Loucy (cell line): ENCODE measurements around the gene AK2.

ENCODE experiments used
- H2AFZ ChIP-seq: fragments of 200-600 bp; sonication (generic); 2 replicates; pipeline ENCODE4 v1.6.0; 2016; ENCODE audit warnings: antibody characterized with exemption, mild to moderate bottlenecking, low read length, moderate library complexity
- H3F3A ChIP-seq: fragments of 200-600 bp; 2 replicates; pipeline ENCODE4 v1.6.0; 2016; ENCODE audit warnings: antibody characterized with exemption, low read depth, mild to moderate bottlenecking
- H3K27me3 ChIP-seq: fragments of 200-600 bp; sonication (generic); 2 replicates; pipeline ENCODE4 v1.6.1; 2014; ENCODE audit warnings: low read length, mild to moderate bottlenecking; ENCODE audit not compliant: insufficient read depth, poor library complexity, severe bottlenecking
- H3K36me3 ChIP-seq: fragments of 200-600 bp; sonication (generic); 2 replicates; pipeline ENCODE4 v1.6.1; 2016; ENCODE audit warnings: low read length; ENCODE audit not compliant: insufficient read depth
- H3K4me1 ChIP-seq: fragments of 200-600 bp; sonication (generic); 2 replicates; pipeline ENCODE4 v1.5.1; 2014; ENCODE audit warnings: low read length, mild to moderate bottlenecking; ENCODE audit not compliant: insufficient read depth, poor library complexity, severe bottlenecking
- H3K4me2 ChIP-seq: fragments of 200-600 bp; sonication (generic); 2 replicates; pipeline ENCODE4 v1.6.0; 2014; ENCODE audit warnings: antibody characterized with exemption, low read length, low read depth, mild to moderate bottlenecking; ENCODE audit not compliant: poor library complexity, severe bottlenecking
- H3K4me3 ChIP-seq: fragments of 200-600 bp; sonication (generic); 2 replicates; pipeline ENCODE4 v1.5.1; 2014; ENCODE audit warnings: low read length, mild to moderate bottlenecking, mixed read lengths; ENCODE audit not compliant: poor library complexity, severe bottlenecking
- H3K79me2 ChIP-seq: fragments of 200-600 bp; sonication (generic); 2 replicates; pipeline ENCODE4 v1.6.1; 2014; ENCODE audit warnings: low read length; ENCODE audit not compliant: insufficient read depth
- H3K9ac ChIP-seq: fragments of 200-600 bp; sonication (generic); 2 replicates; pipeline ENCODE4 v1.6.0; 2014; ENCODE audit warnings: mild to moderate bottlenecking, low read depth, low read length, moderate library complexity; ENCODE audit not compliant: poor library complexity, severe bottlenecking
- H3K9me2 ChIP-seq: fragments of 200-600 bp; sonication (generic); replicated peaks from 2 replicates; pipeline ENCODE4 v1.6.1; 2016; ENCODE audit warnings: low read depth, low read length, mixed read lengths
- H3K9me3 ChIP-seq: fragments of 200-600 bp; sonication (generic); 2 replicates; pipeline ENCODE4 v1.6.1; 2014; ENCODE audit warnings: mild to moderate bottlenecking, antibody characterized with exemption, low read length, low read depth; ENCODE audit not compliant: insufficient read depth
- H4K20me1 ChIP-seq: fragments of 200-600 bp; sonication (generic); 2 replicates; pipeline ENCODE4 v1.6.0; 2014; ENCODE audit warnings: antibody characterized with exemption, low read length, mild to moderate bottlenecking; ENCODE audit not compliant: insufficient read depth, poor library complexity, severe bottlenecking
- EZH2phosphoT487 ChIP-seq: fragments of 200-600 bp; IDR thresholded peaks from 2 replicates; pipeline ENCODE4 v1.6.1; 2018; ENCODE audit warnings: antibody characterized with exemption, mild to moderate bottlenecking, moderate library complexity, borderline replicate concordance
- TF ChIP-seq, protein P1 (sequence below): fragments of 200-600 bp; sonication (generic); conservative IDR thresholded peaks from 2 replicates; pipeline ENCODE4 v1.5.1; 2014; ENCODE audit warnings: mild to moderate bottlenecking, antibody characterized with exemption, low read length

The AK2 gene

DNA sequence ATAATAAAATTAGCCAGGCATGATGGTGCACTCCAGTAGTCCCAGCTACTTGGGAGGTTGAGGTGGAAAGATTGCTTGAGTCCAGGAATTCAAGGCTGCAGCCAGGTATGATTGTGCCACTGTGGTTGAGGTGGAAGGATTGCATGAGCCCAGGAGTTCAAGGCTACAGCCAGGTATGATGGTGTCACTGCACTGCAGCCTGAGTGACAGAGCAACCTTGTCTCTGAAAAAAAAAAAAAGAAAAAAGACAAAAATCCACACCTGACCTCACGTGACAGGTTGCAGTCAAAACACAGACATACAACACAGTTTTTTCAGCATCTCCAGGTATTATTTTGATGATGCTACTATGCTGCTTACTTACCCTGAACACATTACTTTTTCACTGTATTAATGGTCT is 4.3 kb upstream of the AK2 start:
- Histone ChIP-seq H3K4me1 (peaks cover 22% of the 10 kb centered on the region), H3K27me3 (no peaks in the 10 kb centered on the region), H3K4me2 (no peak overlapping the region), H3K36me3 (no peaks in the 10 kb centered on the region), H2AFZ (no peak overlapping the region), H3K79me2 (peaks cover 7% of the 10 kb centered on the region), H3K9me3 (no peaks in the 10 kb centered on the region), H4K20me1 (peaks cover 5% of the 10 kb centered on the region), H3K9ac (no peak overlapping the region), H3F3A (no peaks in the 10 kb centered on the region), H3K4me3 (no peak overlapping the region), H3K9me2 (no peaks in the 10 kb centered on the region)
- no peak for TF ChIP-seq EZH2phosphoT487
- TF ChIP-seq, protein P1, sequence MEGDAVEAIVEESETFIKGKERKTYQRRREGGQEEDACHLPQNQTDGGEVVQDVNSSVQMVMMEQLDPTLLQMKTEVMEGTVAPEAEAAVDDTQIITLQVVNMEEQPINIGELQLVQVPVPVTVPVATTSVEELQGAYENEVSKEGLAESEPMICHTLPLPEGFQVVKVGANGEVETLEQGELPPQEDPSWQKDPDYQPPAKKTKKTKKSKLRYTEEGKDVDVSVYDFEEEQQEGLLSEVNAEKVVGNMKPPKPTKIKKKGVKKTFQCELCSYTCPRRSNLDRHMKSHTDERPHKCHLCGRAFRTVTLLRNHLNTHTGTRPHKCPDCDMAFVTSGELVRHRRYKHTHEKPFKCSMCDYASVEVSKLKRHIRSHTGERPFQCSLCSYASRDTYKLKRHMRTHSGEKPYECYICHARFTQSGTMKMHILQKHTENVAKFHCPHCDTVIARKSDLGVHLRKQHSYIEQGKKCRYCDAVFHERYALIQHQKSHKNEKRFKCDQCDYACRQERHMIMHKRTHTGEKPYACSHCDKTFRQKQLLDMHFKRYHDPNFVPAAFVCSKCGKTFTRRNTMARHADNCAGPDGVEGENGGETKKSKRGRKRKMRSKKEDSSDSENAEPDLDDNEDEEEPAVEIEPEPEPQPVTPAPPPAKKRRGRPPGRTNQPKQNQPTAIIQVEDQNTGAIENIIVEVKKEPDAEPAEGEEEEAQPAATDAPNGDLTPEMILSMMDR = no peak

DNA sequence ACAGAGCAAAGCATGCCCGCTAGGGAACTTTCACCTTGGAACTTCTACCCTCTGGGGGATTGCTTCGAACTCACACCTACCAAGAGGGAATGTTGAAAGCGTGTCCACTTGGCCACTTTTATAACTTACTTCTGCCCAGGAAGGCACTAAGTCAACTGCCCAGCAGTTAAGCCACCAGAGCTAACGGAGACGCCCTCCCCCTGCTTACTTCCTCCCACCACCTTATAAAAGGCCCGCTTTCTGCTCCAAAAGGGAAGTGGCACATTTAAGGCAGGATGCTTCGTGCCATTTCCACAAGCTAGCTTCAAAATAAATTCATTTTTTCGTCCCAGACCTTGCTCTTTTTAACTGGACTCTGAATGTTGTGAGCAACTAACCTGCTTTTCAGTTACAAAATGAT is 3.2 kb upstream of the AK2 start:
- Histone ChIP-seq H2AFZ (peak overlapping the region; percentile 47), H4K20me1 (peaks cover 17% of the 10 kb centered on the region), H3F3A (no peaks in the 10 kb centered on the region), H3K4me1 (peaks cover 24% of the 10 kb centered on the region), H3K4me2 (peak overlapping the region; percentile 37), H3K9me3 (no peaks in the 10 kb centered on the region), H3K27me3 (no peaks in the 10 kb centered on the region), H3K9ac (peak overlapping the region; percentile 11), H3K79me2 (peaks cover 18% of the 10 kb centered on the region), H3K4me3 (peak overlapping the region; percentile 5), H3K9me2 (no peaks in the 10 kb centered on the region), H3K36me3 (no peaks in the 10 kb centered on the region)
- TF ChIP-seq, protein P1 = no peak
- TF ChIP-seq EZH2phosphoT487 = no peak

DNA sequence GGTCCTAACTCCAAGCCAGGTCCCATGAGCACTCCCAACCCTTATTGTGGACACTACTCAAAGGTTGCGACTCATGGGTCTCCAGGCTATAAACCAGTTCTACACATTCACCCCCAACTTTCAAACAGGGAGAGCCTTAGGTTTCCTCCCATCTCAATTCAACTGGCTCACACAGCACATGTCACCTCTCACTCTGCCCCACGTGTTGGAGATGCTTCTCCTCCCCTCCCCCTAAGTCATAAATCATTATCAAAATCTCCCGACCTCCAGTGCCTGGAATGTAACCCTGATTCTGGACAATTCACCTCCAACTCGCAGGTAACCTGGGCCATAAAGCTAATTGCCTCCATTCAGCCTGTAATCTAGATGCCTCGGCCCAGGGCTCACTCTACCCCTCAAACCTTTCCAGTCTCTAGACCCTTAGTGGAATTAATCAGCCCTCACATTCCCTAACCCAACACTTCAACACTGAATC is 595 bp downstream of the AK2 start:
- H3K4me2 ChIP-seq = peak overlapping the region; percentile 96
- H4K20me1 ChIP-seq = peaks cover 51% of the 10 kb centered on the region
- no peaks in the 10 kb centered on the region for H3K27me3 ChIP-seq
- H3K4me3 ChIP-seq = peak overlapping the region; percentile 93
- H3K9ac ChIP-seq = peak overlapping the region; percentile 94
- no peaks in the 10 kb centered on the region for H3K36me3 ChIP-seq
- TF ChIP-seq EZH2phosphoT487 = no peak
- TF ChIP-seq, protein P1 = no peak
- no peaks in the 10 kb centered on the region for H3K9me3 ChIP-seq
- peaks cover 56% of the 10 kb centered on the region for H3K79me2 ChIP-seq
- no peaks in the 10 kb centered on the region for H3F3A ChIP-seq
- 0 out of 2 replicates have a peak overlapping the region, but pooled peaks have one; percentile 38 for H2AFZ ChIP-seq
- no peaks in the 10 kb centered on the region for H3K9me2 ChIP-seq
- peaks cover 58% of the 10 kb centered on the region for H3K4me1 ChIP-seq
